ENCODE measurements around the gene GLI2. TPM values are rescaled to one million over a fixed set of nuclear protein-coding genes. Genes with fewer than 3 reads are reported as not detected.

The GLI2 gene
- total and polyA plus RNA-seq, 2 of the 13 experiments (the other 11 are each of a cell fraction or from before 2014, with no cell fraction given), result not detected

DNA sequence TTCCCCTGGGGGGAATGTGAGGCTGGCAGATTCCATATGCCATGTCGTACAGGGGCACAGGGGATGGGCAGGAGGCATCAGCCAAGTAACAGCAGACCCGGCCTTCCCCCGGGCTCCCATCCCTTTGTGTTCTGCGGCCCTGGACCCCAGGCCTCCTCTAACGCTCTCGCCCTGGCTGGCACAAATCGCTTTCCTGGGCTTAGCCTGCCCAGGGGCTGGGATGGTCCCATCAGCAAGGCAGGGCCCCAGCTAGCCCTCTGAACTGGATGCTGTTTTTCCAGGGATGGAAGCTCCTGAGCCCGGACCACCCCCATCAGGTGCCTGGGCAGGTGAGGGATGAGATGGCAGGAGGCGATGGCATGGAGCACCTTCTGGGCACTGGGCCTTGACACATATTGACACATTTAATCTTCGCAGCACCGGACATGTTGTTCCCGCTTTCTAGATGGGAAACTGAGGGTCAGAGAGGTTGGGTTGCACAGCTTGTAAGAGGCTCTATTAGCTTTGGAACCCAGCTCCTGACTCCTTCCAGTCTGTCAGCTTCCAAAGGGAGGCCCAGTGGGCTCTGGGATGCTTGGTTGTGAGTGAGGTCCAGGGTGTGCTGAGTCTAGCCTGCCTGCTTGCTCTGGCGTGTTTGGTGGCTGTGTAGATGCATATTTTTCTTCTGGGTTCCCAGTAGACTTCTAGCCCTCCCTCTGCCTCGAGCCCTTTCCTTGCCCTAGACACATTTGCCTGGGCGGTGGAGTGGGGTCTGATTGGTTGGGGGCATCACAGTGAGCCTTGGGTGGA, 40.3 kb downstream of the GLI2 start (continued):
- TF ChIP-seq, protein P1, sequence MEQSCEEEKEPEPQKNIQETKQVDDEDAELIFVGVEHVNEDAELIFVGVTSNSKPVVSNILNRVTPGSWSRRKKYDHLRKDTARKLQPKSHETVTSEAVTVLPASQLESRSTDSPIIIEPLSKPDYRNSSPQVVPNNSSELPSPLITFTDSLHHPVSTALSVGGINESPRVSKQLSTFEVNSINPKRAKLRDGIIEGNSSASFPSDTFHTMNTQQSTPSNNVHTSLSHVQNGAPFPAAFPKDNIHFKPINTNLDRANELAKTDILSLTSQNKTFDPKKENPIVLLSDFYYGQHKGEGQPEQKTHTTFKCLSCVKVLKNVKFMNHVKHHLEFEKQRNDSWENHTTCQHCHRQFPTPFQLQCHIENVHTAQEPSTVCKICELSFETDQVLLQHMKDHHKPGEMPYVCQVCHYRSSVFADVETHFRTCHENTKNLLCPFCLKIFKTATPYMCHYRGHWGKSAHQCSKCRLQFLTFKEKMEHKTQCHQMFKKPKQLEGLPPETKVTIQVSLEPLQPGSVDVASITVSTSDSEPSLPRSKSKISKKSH (CRISPR knock-in tag; IDR thresholded peaks at IDR 0.05; ENCODE audit: borderline replicate concordance), result no peak
- no peak for TF ChIP-seq MED13 (CRISPR knock-in tag; IDR thresholded peaks at IDR 0.05)
- no peak for TF ChIP-seq TCF7 (IDR thresholded peaks at IDR 0.05; ENCODE audit: low read depth)
- no peak for TF ChIP-seq PRPF4 (IDR thresholded peaks at IDR 0.05; ENCODE audit: low read depth, low read length, poor library complexity, severe bottlenecking)
- TF ChIP-seq ASH2L (IDR thresholded peaks at IDR 0.05; ENCODE audit: insufficient read length, low read depth, low read length), result no peak

DNA sequence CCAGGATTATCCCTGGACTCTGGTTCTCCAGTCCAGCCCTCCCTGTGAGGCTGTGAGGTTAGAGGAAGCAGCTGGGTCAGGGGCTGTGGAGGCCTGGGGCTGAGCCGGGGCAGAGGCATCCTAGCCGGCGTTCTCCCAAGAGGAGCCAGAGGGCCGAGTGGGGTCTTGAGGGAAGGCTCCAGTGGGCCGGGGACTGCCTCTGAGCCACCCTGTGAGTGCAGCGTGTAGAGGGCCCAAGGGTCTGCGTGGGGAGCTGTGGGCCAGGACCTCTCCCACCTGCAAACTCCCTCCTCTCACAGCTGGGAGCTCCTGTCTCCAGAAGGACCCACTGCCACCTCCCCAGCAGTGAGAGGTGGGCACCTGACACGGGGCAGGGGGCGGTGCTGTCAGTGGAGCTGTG, 41.0 kb downstream of the GLI2 start:
- Histone ChIP-seq H3K27ac (ENCODE audit: extremely low read length, insufficient read depth, low read length) (no peak overlapping the region), H3K36me3 (replicated peaks in 1 of 2; ENCODE audit: control insufficient read depth in 1 of 2, insufficient read depth in 2 of 2, low read length in 2 of 2) (no peaks in the 10 kb centered on the region), H3K27me3 (ENCODE audit: control insufficient read depth in 1 of 2, insufficient read depth in 2 of 2, low read length in 2 of 2) (peaks cover 12 to 82% of the 10 kb centered on the region in 2 experiments; a peak in 4 of 5 replicates), H3K4me1 (ENCODE audit: insufficient read depth, low read length) (no peaks in the 10 kb centered on the region), H3K9ac (ENCODE audit: insufficient read depth, low read depth, low read length) (no peak overlapping the region), H3K4me2 (ENCODE audit: low read depth, low read length) (no peak overlapping the region), H4K20me1 (ENCODE audit: insufficient read depth, low read length) (no peaks in the 10 kb centered on the region; the same call in 1 of the 2 replicates), H3K4me3 (replicated peaks in 1 of 3; ENCODE audit: insufficient read depth in 1 of 3, low read depth in 2 of 3, low read length in 3 of 3) (no peak overlapping the region), H3K9me3 (ENCODE audit: low read length) (no peaks in the 10 kb centered on the region), H3K79me2 (ENCODE audit: insufficient read depth, low read length) (no peaks in the 10 kb centered on the region), H2AFZ (ENCODE audit: low read length) (no peak overlapping the region)
- in situ Hi-C loops (cut with HindIII; ENCODE audit: extremely low pct_ligation_motif_present, low pct_unique_long_range_greater_than_20kb) (no loop called here), intact Hi-C loops (cut with micrococcal nuclease; ENCODE audit: unreplicated experiment) (no loop called here)
- no peak for ATAC-seq
- POLR2A ChIA-PET, result no interaction called here
- no TSS peak for BruUV-seq (replicated peaks)
- WGBS (ENCODE audit: low lambda C conversion rate), result 2% methylated on average over 4 of the region's 9 CpGs
- no peak for FAIRE-seq
- no peak for DNase-seq (ENCODE audit: low spot score)
- CTCF ChIA-PET (ENCODE audit: low intra/inter-chr PET ratio, low total read pairs), result no interaction called here
- TF ChIP-seq ZNF672 (CRISPR knock-in tag; IDR thresholded peaks at IDR 0.05) (no peak), HOXD1 (CRISPR knock-in tag; IDR thresholded peaks at IDR 0.05) (no peak), FOSL1 (CRISPR knock-in tag; IDR thresholded peaks at IDR 0.05; ENCODE audit: borderline replicate concordance) (no peak), ELF4 (CRISPR knock-in tag; IDR thresholded peaks at IDR 0.05; ENCODE audit: borderline replicate concordance) (no peak), CCDC6 (CRISPR knock-in tag; IDR thresholded peaks at IDR 0.05) (no peak), THAP8 (CRISPR knock-in tag; IDR thresholded peaks at IDR 0.05; ENCODE audit: borderline replicate concordance) (no peak), HOXA9 (CRISPR knock-in tag; IDR thresholded peaks at IDR 0.05; ENCODE audit: borderline replicate concordance) (no peak), MAF1 (CRISPR knock-in tag; IDR thresholded peaks at IDR 0.05; ENCODE audit: borderline replicate concordance) (no peak), ZNF780A (CRISPR knock-in tag; IDR thresholded peaks at IDR 0.05) (no peak), POLR2AphosphoS2 (IDR thresholded peaks at IDR 0.05; ENCODE audit: low read depth, low read length) (no peak), RBFOX2 (IDR thresholded peaks at IDR 0.05; ENCODE audit: low read depth, low read length) (no peak), ZNF282 (IDR thresholded peaks at IDR 0.05; ENCODE audit: partially characterized antibody) (no peak), LRRFIP1 (CRISPR knock-in tag; conservative IDR thresholded peaks at IDR 0.05) (no peak)
- TF ChIP-seq, protein P2, sequence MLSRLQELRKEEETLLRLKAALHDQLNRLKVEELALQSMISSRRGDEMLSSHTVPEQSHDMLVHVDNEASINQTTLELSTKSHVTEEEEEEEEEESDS (CRISPR knock-in tag; IDR thresholded peaks at IDR 0.05; ENCODE audit: borderline replicate concordance), result no peak
